Daoy (cell line): ENCODE data around the gene CCDC33. TPM values are rescaled to one million over a fixed set of nuclear protein-coding genes. Genes with fewer than 3 reads are reported as not detected.
"Not testable (repeated sequence)": the region's sequence is repeated elsewhere in the genome, so short reads cannot be mapped to it uniquely, and the experiment has no call there.

Source experiments
- DNase-seq: peaks from one replicate; pipeline ENCODE4 v3.0.0-alpha.2; 2015; ENCODE audit warnings: low read depth
- total RNA-seq: library from RNA; depleted of rRNA; stranded (reverse); fragments of >200 nt; shearing (Covaris generic); gene quantifications from 2 replicates; pipeline ENCODE4 v1.2.3, GENCODE V29; 2014

The CCDC33 gene
- total RNA-seq, 1 experiment from 2014 or later: 4.9 TPM

GRCh38 chr15:74333093-74333492 lies 97.0 kb downstream of the CCDC33 start:
- no peak for DNase-seq

DNA sequence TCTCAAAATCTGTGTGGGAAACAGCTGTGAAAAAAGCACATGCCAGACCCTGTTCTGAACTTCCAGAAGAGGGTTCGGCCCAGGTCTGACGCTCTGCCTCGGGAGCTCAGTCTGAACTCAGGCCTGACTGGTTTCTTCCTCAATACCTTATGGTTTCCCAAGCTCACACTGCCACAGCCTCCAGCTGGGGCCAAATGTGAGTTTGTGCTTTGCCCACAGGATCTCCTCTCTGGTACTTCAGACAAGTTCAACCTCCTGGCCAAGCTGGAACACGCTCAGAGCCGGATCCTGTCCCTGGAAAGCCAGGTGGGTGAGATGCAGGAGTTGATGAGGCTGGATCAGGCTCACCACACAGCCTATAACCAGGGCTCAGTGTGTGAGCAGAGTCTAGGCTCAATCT lies 97.5 kb downstream of the CCDC33 start:
- no peak for DNase-seq

DNA sequence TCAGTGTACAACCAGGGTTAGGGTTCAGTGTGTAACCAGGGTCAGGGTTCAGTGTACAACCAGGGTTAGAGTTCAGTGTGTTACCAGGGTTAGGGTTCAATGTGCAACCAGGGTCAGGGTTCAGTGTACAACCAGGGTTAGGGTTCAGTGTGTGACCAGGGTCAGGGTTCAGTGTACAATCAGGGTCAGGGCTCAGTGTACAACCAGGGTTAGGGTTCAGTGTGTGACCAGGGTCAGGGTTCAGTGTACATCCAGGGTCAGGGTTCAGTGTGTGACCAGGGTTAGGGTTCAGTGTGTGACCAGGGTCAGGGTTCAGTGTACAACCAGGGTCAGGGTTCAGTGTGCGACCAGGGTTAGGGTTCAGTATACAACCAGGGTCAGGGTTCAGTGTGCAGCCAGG lies 98.0 kb downstream of the CCDC33 start:
- DNase-seq: no peak

DNA sequence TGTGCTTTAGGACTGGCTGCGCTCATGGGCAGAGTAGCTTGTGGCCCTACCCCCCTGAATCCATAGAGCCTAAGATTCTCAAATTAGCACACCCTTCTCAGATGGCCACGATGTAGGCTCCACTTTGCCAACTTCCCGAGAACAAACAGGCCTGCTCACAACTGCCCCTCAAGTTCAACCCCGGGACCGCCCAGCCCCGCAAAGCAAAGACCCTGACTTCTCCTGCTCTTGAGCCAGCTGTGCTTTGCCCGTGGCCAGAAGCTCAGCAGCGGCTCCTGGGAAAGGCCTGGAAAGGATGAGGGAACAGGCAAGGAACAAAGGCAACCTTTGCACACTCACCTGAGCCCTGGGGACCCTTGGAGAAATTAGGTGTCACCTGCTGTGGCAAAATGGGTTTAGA lies 99.3 kb downstream of the CCDC33 start:
- DNase-seq: no peak

GRCh38 chr15:74336061-74337005 lies 100.2 kb downstream of the CCDC33 start:
- no peak for DNase-seq

DNA sequence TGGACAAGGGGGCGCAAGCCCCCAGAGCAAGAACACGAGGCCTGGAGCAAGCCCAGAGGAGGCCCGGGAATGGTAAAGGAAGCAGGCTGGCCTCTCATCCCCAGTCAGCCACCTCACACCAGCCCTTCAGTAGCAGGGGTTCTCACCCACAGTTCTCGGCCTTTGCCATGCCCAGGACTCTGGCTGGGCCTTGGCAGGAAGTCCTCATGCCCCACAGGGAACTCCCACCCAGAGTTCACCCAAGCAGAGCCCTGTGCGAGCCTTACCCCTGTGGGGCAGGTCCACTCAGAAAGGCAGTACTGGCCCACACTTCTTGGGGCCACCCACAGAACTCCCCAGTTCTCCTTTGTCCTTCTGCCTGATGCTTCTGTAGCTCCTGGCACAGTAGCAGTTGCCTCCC lies 101.0 kb downstream of the CCDC33 start:
- no peak for DNase-seq

GRCh38 chr15:74337607-74338211 lies 101.6 kb downstream of the CCDC33 start:
- DNase-seq: no peak

DNA sequence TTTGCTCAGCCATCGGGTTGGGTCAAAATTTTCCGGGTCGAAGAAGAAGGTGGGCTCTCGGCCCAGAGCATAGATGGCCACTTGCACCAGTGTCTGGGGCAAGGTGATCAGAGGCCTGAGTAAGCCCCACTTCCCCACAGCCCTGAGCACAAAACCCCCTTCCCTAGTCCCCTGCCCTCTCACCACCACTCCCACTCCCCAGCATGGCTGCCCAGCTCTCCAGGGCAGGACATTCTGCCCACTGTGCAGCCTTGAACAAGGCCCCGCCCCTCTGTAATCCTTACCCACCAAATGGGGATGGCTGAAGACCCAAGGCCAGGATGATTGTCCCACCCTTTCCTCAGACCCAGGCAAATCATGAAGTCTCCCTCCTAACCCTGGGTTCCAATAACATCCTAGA lies 102.5 kb downstream of the CCDC33 start:
- no peak for DNase-seq

DNA sequence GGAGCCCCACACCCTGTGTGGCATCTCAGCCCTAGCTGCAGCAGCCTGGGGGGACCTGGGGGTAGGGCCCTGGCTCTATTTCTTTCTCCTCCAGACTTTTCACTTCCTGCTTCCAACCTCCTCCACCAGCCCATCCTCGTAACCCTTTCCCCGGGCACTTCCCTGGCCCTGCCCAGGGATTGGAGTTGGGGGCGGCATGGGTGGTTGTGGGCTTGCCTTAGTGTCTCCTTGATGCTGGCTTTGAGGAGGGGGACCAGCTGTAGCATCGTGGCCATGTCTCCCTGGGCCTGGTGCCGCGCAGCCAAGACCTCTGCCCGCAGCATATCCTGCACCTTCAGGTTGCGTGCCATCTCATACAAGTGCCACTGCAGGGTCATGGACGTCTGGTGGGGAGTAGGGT lies 103.2 kb downstream of the CCDC33 start:
- DNase-seq: no peak

GRCh38 chr15:74340150-74340549 lies 104.0 kb downstream of the CCDC33 start:
- DNase-seq: no peak

DNA sequence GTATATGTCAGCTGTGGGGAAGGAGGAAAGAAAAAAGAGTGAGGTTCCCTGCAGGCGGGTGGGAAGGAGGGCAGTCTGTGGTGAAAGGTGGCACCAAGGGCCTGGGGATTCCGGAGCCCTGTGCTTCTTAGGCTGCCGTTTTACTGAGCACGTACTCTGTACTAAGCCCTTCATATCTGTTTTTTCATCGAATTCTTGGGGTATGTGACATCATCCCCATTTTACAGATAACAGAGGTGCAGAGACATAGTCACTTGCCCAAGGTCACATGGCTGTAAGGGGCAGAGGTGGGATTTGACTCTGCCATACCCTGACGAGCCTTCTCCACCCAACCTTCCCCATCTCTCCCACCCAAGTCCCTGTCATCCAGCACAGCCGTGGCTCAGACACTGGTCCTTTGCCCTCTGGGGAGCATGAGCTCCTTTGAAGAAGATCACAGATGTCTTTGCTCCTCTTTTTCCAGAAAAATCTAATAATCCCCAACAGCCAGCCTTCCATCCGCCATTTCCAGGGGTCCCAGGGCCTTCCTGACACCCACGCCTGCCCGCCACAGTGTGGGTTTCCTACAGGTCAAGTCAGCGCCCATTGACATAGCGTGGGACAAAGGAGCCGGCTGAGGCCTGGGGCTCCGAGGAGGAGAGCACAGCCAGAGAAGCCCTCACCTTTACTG lies 107.1 kb downstream of the CCDC33 start:
- no peak for DNase-seq

DNA sequence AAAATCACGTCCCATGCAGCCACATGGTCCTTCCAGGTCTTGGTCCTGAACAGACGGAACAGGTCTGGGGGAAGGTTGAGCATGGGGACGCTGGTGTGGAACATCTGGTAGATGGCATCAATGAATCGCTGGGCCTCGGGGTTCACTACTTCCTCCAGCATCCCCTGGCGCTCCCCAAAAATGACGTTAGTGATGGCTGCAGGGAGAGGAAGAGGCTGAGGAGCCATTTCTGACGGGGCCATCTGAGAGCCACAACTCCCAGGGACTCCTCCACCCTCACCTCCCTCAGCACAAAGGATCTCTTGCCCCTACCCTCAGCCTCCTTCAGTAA lies 107.6 kb downstream of the CCDC33 start:
- no peak for DNase-seq

DNA sequence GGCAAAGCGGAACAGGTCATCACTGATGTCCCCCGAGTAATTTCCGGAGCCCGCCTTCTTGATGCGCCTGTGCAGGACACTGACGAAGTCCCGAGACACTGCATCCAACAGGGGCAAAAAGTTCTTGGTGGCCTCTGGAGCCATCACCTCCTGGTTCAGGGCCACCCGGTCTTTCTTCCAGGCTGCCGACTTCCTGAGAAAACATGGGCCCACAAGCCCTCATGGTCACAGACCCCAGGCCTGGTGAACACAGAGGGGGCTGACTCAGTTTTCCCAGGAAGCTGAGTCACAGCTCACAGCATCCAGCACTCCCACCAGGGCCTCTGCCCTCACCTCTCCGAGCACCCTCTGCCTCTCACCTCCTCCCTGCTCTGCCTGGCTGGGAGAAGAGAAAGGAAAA lies 108.9 kb downstream of the CCDC33 start:
- peak; percentile 71 for DNase-seq

DNA sequence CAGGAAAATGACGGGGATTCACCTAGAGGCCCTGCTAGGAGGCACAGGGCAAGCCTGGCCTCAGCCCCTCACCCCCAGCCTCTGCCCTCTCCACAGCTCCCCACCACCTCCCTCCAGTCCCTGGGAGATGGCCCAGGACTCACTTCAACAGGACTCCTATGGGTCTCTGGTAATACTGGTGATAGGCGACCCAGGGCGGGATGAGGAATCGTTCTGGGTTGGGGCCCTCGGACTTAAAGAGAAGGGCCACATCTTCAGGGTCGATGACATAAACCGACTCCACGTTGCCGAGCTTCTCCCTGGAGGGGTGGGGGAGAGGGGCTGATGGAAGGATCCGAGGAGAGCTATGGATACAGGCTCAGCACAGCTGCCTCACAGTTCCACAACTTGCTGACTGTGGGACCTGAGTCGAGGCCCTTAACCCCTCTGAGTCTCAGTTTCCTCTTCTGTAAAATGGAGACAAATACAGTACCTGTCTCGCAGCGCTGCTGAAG lies 111.7 kb downstream of the CCDC33 start:
- DNase-seq: no peak

GRCh38 chr15:74349241-74349778 lies 113.2 kb downstream of the CCDC33 start:
- no peak for DNase-seq

DNA sequence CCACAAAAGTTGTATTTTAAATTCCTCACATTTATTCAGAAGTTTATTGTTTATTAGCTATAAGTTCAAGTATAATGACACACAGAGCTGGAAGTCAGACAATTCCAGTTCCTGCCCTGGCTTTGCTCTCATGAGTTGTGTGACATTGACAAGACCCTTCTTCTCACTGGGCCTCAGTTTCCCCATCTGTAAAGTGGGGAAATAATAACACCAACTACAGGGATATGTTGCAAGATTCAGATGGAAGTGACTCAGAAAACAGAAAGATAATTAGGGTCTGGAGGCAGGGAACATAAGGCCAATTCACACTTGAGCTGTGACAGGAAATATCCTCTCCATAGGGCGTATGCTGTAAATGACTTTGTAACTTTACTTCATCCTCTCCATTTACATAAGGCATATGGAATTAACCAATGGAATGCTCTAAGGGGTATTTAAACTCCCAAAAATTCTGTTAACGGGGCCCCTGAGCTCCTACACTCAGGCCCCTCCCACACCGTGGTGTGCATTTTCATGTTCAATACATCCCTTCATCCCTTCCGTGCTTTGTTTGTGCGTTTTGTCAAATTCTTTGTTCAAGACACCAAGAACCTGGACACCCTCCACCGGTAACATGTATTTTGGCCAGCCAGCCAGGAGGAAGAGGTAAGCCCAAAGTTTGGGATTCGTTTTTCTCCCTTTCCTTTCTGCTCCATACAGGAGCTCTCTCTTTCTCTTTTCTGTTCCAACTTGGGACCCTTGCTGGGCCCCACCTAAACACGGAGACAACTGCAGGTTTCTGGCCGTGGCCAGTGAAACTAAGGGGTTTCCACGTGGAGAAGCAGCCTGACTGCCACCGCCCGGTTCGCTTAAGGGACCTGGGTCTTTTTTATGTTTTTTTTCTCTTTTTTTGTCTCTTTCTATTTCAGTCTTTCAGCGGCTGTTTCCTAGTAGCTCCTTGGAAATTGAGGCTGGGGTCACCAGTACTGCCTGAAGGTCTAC lies 114.5 kb downstream of the CCDC33 start:
- DNase-seq: no peak

DNA sequence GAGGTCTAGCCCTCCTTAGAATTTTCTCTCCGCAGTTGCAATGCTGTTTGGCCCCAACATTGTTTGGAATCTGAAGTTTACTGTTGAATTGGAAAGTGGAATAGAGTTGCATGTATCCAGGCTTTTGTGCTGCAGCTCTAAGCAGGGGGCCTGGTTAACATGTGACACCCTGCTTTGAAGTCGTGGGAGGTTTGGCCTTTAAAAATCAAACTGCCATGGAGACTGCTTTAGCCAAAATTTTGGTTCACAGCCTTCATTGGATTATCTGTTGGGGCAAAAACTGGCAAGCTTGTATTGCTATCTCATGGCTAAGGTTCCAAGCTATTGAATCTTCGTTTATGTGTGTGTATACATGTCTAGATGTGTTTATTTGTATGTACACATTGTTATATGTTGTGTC lies 115.5 kb downstream of the CCDC33 start:
- no peak for DNase-seq

DNA sequence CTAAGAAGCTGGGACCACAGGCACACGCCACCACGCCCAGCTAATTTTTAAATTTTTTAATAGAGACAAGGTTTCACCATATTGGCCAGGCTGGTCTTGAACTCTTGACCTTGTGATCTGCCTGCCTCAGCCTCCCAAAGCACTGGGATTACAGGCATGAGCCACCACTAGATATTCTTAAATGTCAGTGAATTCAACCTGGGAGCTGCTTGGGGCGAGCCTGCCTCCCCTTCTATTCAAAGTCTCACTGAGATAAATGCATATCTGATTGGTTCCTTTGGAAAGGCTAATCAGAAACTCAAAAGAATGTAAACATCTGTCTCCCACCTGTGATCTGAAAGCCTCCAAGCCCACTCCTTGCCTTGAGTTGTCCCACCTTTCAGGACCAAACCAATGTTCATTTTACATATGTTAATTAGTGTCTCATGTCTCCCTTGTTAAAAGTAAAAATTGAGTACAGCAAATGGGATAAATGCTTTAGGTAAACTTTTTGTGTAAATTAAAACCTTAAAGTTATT lies 116.3 kb downstream of the CCDC33 start:
- no peak for DNase-seq

GRCh38 chr15:74353992-74354391 lies 117.9 kb downstream of the CCDC33 start:
- not testable (repeated sequence) for DNase-seq

- DNase-seq: not testable (repeated sequence)
Observed at GRCh38 chr15:74356050-74356449, 119.9 kb downstream of the CCDC33 start.

DNA sequence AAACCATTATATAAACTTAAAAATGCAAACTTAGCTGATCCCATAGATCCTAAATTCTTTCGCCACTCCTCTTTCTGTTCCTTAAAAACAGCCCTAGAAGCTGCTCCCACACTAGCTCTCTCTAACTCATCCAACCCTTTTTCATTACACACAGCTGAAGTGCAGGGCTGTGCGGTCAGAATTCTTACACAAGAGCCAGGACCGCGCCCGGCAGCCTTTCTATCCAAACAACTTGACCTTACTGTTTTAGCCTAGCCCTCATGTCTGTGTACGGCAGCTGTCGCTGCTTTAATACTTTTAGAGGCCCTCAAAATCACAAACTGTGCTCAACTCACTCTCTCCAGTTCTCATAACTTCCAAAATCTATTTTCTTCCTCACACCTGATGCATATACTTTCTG lies 121.4 kb downstream of the CCDC33 start:
- not testable (repeated sequence) for DNase-seq
